Measurements from ENCODE around the gene EPHB1.
A peak's percentile ranks its signal among the peaks of the same experiment; 100 is the strongest.
"Not testable (repeated sequence)": the region's sequence is repeated elsewhere in the genome, so short reads cannot be mapped to it uniquely, and the experiment has no call there.

Gene EPHB1

GRCh38 chr3:134777341-134777740 lies 17.7 kb upstream of the EPHB1 start:
- DNase-seq = no peak

GRCh38 chr3:134788283-134788682 lies 6.8 kb upstream of the EPHB1 start:
- not testable (repeated sequence) for DNase-seq

GRCh38 chr3:134790065-134790464 lies 5.0 kb upstream of the EPHB1 start:
- no peak for DNase-seq

- no peak for DNase-seq
These were observed 3.1 kb upstream of the EPHB1 start for GRCh38 chr3:134791992-134792391.

GRCh38 chr3:134792700-134793099 lies 2.4 kb upstream of the EPHB1 start:
- no peak for DNase-seq

GRCh38 chr3:134793562-134793961 lies 1.5 kb upstream of the EPHB1 start:
- DNase-seq = no peak

GRCh38 chr3:134794323-134794722 lies 737 bp upstream of the EPHB1 start:
- peak in 1 of 2 experiments; percentile 28 for DNase-seq

- DNase-seq = peak in 1 of 2 experiments; percentile 52
These were observed 753 bp downstream of the EPHB1 start for GRCh38 chr3:134795746-134796280.

- DNase-seq = peak in 1 of 2 experiments; percentile 50
These were observed 1.4 kb downstream of the EPHB1 start for GRCh38 chr3:134796281-134797056.

- no peak for DNase-seq
These were observed 2.1 kb downstream of the EPHB1 start for GRCh38 chr3:134797057-134797740.

- DNase-seq = no peak
These were observed 2.8 kb downstream of the EPHB1 start for GRCh38 chr3:134797741-134798451.

GRCh38 chr3:134798681-134799311 lies 3.7 kb downstream of the EPHB1 start:
- DNase-seq = no peak

GRCh38 chr3:134799393-134799792 lies 4.3 kb downstream of the EPHB1 start:
- DNase-seq = no peak

- peak; percentile 16 to 55 for DNase-seq
These were observed 6.3 kb downstream of the EPHB1 start for GRCh38 chr3:134801204-134801958.

- no peak for DNase-seq
These were observed 7.5 kb downstream of the EPHB1 start for GRCh38 chr3:134802428-134803050.

GRCh38 chr3:134803051-134803505 lies 8.0 kb downstream of the EPHB1 start:
- DNase-seq = no peak

GRCh38 chr3:134803652-134804051 lies 8.6 kb downstream of the EPHB1 start:
- no peak for DNase-seq

GRCh38 chr3:134804508-134805480 lies 9.7 kb downstream of the EPHB1 start:
- no peak for DNase-seq

GRCh38 chr3:134807189-134807588 lies 12.1 kb downstream of the EPHB1 start:
- no peak for DNase-seq

- DNase-seq = no peak
These were observed 13.8 kb downstream of the EPHB1 start for GRCh38 chr3:134808835-134809234.

Data from NCI-H524 (cell line).